OCI-LY3 (cell line): Measurements from ENCODE around the gene ELF5.

Source experiments
- H2AFZ ChIP-seq: fragments of 200-600, 300-600 bp; shearing (Covaris generic); 2 replicates; pipeline ENCODE4 v1.6.0; 2014; ENCODE audit warnings: antibody characterized with exemption, low read depth, low read length
- H3K27ac ChIP-seq: fragments of 200-600, 300-600 bp; sonication (generic); 2 replicates; pipeline ENCODE4 v1.5.1; 2014; ENCODE audit warnings: mild to moderate bottlenecking, low read length, moderate library complexity, mixed read lengths
- H3K27me3 ChIP-seq: fragments of 200-600, 300-600 bp; sonication (generic); 2 replicates; pipeline ENCODE4 v1.6.1; 2014; ENCODE audit warnings: low read depth, low read length, mixed read lengths
- H3K36me3 ChIP-seq: fragments of 200-600, 300-600 bp; sonication (generic); replicated peaks from 2 replicates; pipeline ENCODE3; 2014; ENCODE audit warnings: low read depth, low read length, mixed read lengths
- H3K4me1 ChIP-seq: fragments of 300-600, 200-600 bp; sonication (generic); 2 replicates; pipeline ENCODE4 v1.6.1; 2014; ENCODE audit warnings: low read length, mixed read lengths
- H3K4me2 ChIP-seq: fragments of 200-600, 300-600 bp; sonication (generic); 2 replicates; pipeline ENCODE4 v1.6.1; 2014; ENCODE audit warnings: low read length, mixed read lengths
- H3K4me3 ChIP-seq: fragments of 300-600, 200-600 bp; sonication (generic); 2 replicates; pipeline ENCODE4 v1.5.1; 2014; ENCODE audit warnings: antibody characterized with exemption, mild to moderate bottlenecking, low read length, moderate library complexity
- H3K79me2 ChIP-seq: fragments of 300-600, 200-600 bp; shearing (Covaris generic); 2 replicates; pipeline ENCODE4 v1.6.1; 2014; ENCODE audit warnings: mild to moderate bottlenecking, low read length, mixed read lengths
- H3K9ac ChIP-seq: fragments of 300-600, 200-600 bp; shearing (Covaris generic); 2 replicates; pipeline ENCODE4 v1.6.0; 2014; ENCODE audit warnings: mild to moderate bottlenecking, low read length, moderate library complexity
- H3K9me3 ChIP-seq: fragments of 200-600, 300-600 bp; shearing (Covaris generic); 2 replicates; pipeline ENCODE4 v1.6.1; 2014; ENCODE audit warnings: low read length, mixed read lengths; ENCODE audit not compliant: insufficient read depth
- H4K20me1 ChIP-seq: fragments of 200-600, 300-600 bp; sonication (generic); 2 replicates; pipeline ENCODE4 v1.6.1; 2016; ENCODE audit warnings: low read length, mixed read lengths; ENCODE audit not compliant: insufficient read depth
- CTCF ChIP-seq: fragments of 200-600, 300-600 bp; sonication (generic); IDR thresholded peaks from 2 replicates; pipeline ENCODE4 v1.5.1; 2014; ENCODE audit warnings: antibody characterized with exemption, low read length, low read depth
- EZH2phosphoT487 ChIP-seq: fragments of 200-600 bp; shearing (Covaris generic); IDR thresholded peaks from 2 replicates; pipeline ENCODE4 v1.6.1; 2018; ENCODE audit warnings: antibody characterized with exemption, mixed run types, low read depth

Gene ELF5

DNA sequence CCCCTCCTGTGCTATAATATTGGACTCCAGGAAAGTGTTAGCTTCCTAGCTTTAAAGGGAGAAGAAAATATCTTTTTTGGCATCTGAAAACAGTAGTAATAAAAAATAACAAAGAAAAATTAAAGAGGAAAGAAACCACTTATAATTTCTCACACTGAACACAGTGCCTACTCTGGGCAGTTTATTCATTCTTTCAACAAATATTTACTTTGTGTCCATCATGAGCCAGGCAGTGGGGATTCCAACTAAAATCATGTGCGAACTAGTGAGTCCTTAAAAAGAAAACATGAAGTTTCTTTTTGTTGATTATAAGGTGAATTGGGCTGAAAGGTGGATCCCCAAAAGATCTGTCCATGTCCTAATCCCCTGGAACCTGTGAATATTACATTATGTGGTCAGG is 16.0 kb upstream of the ELF5 start:
- Histone ChIP-seq H3K9me3 (no peaks in the 10 kb centered on the region), H3K27me3 (peaks cover 13% of the 10 kb centered on the region; the same call in 1 of the 2 replicates), H3K9ac (no peak overlapping the region), H2AFZ (no peak overlapping the region), H3K36me3 (no peaks in the 10 kb centered on the region), H3K4me1 (peaks cover 3% of the 10 kb centered on the region; the same call in 1 of the 2 replicates), H3K27ac (no peak overlapping the region), H3K4me2 (no peak overlapping the region), H3K4me3 (no peak overlapping the region), H4K20me1 (no peaks in the 10 kb centered on the region), H3K79me2 (no peaks in the 10 kb centered on the region)
- TF ChIP-seq EZH2phosphoT487 (no peak), CTCF (no peak)

DNA sequence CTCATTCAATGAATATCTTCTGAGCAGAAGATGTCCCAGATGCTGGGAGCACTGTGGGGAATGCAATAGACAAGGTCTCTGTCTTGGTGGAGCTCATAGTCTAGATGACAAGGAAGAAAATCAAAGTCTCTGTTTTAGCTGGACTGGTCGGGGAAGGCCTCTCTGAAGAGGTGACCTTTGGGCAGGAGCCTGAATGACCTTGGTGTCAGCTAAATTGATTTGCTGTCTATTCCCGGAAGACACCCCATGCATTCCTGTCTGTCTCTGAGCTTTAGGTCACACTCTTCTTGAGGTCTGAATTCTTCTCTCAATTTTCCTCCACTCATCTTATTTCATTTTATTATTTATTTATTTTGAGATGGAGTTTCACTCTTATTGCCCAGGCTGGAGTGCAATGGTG is 14.5 kb upstream of the ELF5 start:
- Histone ChIP-seq H4K20me1 (no peaks in the 10 kb centered on the region), H3K27me3 (peaks cover 9% of the 10 kb centered on the region; the same call in 1 of the 2 replicates), H3K4me3 (no peak overlapping the region), H3K4me2 (no peak overlapping the region), H3K4me1 (peaks cover 3% of the 10 kb centered on the region; the same call in 1 of the 2 replicates), H3K27ac (no peak overlapping the region), H2AFZ (no peak overlapping the region), H3K9ac (no peak overlapping the region), H3K36me3 (no peaks in the 10 kb centered on the region), H3K79me2 (no peaks in the 10 kb centered on the region), H3K9me3 (no peaks in the 10 kb centered on the region)
- TF ChIP-seq EZH2phosphoT487: no peak
- TF ChIP-seq CTCF: no peak

DNA sequence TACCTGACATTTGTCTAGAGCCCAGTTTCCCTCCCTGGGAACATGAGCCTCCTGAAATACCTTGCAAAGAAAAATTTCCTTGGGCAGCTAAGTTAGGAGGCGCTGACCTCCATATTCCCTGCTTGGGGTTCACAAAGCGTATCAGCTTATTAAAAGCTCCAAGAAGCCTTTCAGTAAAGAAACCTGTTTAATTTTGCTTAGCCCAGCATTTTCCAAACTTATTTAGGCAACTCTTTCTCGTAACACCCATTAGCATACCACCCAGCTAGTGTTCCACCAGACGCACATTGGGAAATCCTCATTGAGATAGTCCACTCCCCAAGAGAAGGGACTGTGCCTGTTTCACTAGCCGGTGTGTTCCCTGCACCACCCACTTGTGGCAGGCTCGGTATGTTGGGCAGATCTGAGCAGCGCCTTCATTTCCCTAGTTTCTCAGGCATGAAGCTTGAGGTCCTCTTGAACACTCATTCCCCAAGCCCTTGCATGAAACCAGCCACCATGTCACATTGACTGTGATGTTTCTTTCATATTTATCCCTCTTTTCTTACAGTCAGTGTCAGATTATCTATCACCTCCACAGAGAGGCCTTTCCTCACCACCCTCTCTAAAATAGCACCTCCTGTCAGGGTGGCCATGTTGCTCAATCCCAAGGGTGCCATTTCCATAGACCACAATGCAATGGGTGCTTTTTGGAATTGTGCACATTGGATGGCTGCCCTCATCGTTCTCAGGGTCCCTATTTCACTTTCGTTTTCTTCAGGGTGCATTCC is 12.5 kb upstream of the ELF5 start:
- no peak for TF ChIP-seq CTCF
- TF ChIP-seq EZH2phosphoT487: no peak
- H3K4me3 ChIP-seq: no peak overlapping the region
- H3K4me1 ChIP-seq: peaks cover 3% of the 10 kb centered on the region; the same call in 1 of the 2 replicates
- no peak overlapping the region for H3K4me2 ChIP-seq
- no peaks in the 10 kb centered on the region for H3K9me3 ChIP-seq
- H3K9ac ChIP-seq: no peak overlapping the region
- H4K20me1 ChIP-seq: no peaks in the 10 kb centered on the region
- 0 out of 2 replicates have a peak, but pooled peaks cover 3% of the 10 kb centered on the region for H3K27me3 ChIP-seq
- no peak overlapping the region for H3K27ac ChIP-seq
- no peaks in the 10 kb centered on the region for H3K79me2 ChIP-seq
- no peak overlapping the region for H2AFZ ChIP-seq
- H3K36me3 ChIP-seq: no peaks in the 10 kb centered on the region

GRCh38 chr11:34525098-34525497 is 11.5 kb upstream of the ELF5 start:
- no peaks in the 10 kb centered on the region for H3K9me3 ChIP-seq
- no peak overlapping the region for H3K9ac ChIP-seq
- H3K4me1 ChIP-seq: peaks cover 3% of the 10 kb centered on the region; the same call in 1 of the 2 replicates
- H3K36me3 ChIP-seq: no peaks in the 10 kb centered on the region
- 0 out of 2 replicates have a peak, but pooled peaks cover 3% of the 10 kb centered on the region for H3K27me3 ChIP-seq
- no peaks in the 10 kb centered on the region for H4K20me1 ChIP-seq
- H2AFZ ChIP-seq: no peak overlapping the region
- no peaks in the 10 kb centered on the region for H3K79me2 ChIP-seq
- H3K4me3 ChIP-seq: no peak overlapping the region
- H3K27ac ChIP-seq: no peak overlapping the region
- H3K4me2 ChIP-seq: no peak overlapping the region
- TF ChIP-seq EZH2phosphoT487 (no peak), CTCF (no peak)
